Mucosa of rectum (tissue), 2 donors: ENCODE measurements around the gene COPS4.
"Not testable (repeated sequence)": the region's sequence is repeated elsewhere in the genome, so short reads cannot be mapped to it uniquely, and the experiment has no call there.

Experiments used
- H3K27ac ChIP-seq, 2 donors: one replicate each; pipeline ENCODE4 v1.7.0; 2013; ENCODE audit warnings: inconsistent platforms in 2 of 2, low read depth in 2 of 2, low read length in 2 of 2
- H3K27me3 ChIP-seq, 2 donors: one replicate each; pipeline ENCODE4 v1.7.0; 2013; ENCODE audit warnings: low read length in 2 of 2; ENCODE audit not compliant: control insufficient read depth in 2 of 2, insufficient read depth in 2 of 2
- H3K36me3 ChIP-seq, 2 donors: one replicate each; pipeline ENCODE4 v1.7.0; 2013; ENCODE audit warnings: low read length in 2 of 2; ENCODE audit not compliant: control insufficient read depth in 2 of 2, insufficient read depth in 2 of 2
- H3K4me1 ChIP-seq, 2 donors: one replicate each; pipeline ENCODE4 v1.7.0; 2013; ENCODE audit warnings: low read length in 2 of 2, mild to moderate bottlenecking in 1 of 2; ENCODE audit not compliant: control insufficient read depth in 2 of 2, insufficient read depth in 2 of 2
- H3K4me3 ChIP-seq, 2 donors: one replicate each; pipeline ENCODE4 v1.7.0; 2013; ENCODE audit warnings: low read length in 2 of 2
- H3K9ac ChIP-seq, 2 donors: one replicate each; pipeline ENCODE4 v1.7.0; 2013; ENCODE audit warnings: low read length in 2 of 2, low read depth in 1 of 2, mild to moderate bottlenecking in 1 of 2
- H3K9me3 ChIP-seq, 2 donors: one replicate each; pipeline ENCODE4 v1.7.0; 2013; ENCODE audit warnings: low read length in 2 of 2; ENCODE audit not compliant: control insufficient read depth in 2 of 2
- donor health status: healthy.
- donor health status: Normal muscosa, but diverticular disease.

The COPS4 gene

DNA sequence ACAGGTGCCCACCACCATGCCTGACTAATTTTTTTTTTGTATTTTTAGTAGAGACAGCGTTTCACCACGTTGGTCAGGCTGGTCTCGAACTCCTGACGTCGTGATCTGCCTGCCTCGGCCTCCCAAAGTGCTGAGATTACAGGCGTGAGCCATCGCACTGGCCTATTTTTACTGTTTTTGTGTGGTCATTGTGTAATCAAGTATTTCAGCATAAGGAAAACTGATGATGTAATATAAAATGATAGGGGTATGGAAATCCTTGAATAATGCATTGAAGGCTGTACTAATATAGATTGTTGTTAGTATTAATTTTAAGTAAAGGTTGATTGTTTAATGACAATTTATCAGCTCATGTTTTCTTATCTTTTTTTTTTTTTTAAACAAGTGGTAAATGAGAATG is 13.8 kb downstream of the COPS4 start:
- not testable (repeated sequence) for H3K9me3 ChIP-seq, H3K9ac ChIP-seq, H3K4me3 ChIP-seq, H3K27ac ChIP-seq, H3K27me3 ChIP-seq, H3K4me1 ChIP-seq
- peaks cover 14 to 32% of the 10 kb centered on the region in 2 donors for H3K36me3 ChIP-seq

DNA sequence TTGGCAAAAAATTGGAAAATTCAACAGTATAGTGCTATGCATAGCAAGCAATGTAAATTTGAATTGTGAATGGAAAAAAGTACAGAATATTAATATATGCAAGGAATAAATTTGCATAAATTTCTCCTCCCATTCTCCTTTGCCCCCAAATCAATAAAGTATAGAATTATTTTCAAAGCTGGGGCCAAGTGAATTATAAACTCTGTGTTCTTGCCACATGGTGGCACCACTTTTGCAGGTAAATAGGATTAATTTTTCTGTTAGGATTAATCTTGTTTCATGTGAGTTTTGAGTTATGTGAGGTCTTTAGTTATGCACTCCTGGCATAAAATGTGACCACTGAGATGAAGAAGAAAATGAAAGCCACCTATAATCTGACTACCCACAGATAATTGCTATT is 19.9 kb downstream of the COPS4 start:
- no peak overlapping the region for H3K27ac ChIP-seq
- no peak overlapping the region for H3K9ac ChIP-seq
- peaks cover 25 to 39% of the 10 kb centered on the region in 2 donors for H3K36me3 ChIP-seq
- no peaks in the 10 kb centered on the region for H3K9me3 ChIP-seq
- H3K27me3 ChIP-seq, result no peaks in the 10 kb centered on the region
- no peaks in the 10 kb centered on the region for H3K4me1 ChIP-seq
- H3K4me3 ChIP-seq, result no peak overlapping the region

DNA sequence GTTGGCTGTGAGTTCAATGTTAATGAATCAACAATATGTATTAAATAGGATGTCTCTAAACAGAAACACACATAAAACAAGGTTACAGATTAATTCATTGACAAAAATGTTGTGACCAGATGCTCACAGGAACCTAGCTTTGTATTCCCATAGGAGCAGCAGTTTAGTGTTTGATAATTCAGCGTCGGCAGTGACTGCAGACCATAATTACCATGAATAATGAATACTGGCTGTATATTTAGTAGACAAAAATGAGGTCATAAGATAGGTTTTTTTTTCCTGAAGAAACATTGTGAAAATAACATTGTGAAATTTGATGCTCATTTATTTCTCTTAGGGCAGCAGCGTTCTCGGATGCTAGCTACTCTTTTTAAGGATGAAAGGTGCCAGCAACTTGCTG is 27.8 kb downstream of the COPS4 start:
- H3K36me3 ChIP-seq, result peaks cover 18 to 34% of the 10 kb centered on the region in 2 donors
- H3K27ac ChIP-seq, result no peak overlapping the region
- H3K9me3 ChIP-seq, result no peaks in the 10 kb centered on the region

GRCh38 chr4:83065266-83065665 is 30.3 kb downstream of the COPS4 start:
- H3K36me3 ChIP-seq, result peaks cover 11 to 48% of the 10 kb centered on the region in 2 donors

More for the DNA sequence above, 27.8 kb downstream of the COPS4 start:
- H3K4me1 ChIP-seq, result no peaks in the 10 kb centered on the region
- no peaks in the 10 kb centered on the region for H3K27me3 ChIP-seq
- no peak overlapping the region for H3K9ac ChIP-seq
- no peak overlapping the region for H3K4me3 ChIP-seq

GRCh38 chr4:83067058-83067639 is 32.2 kb downstream of the COPS4 start:
- Histone ChIP-seq H3K4me1 (no peaks in the 10 kb centered on the region), H3K4me3 (no peak overlapping the region), H3K9ac (no peak overlapping the region), H3K36me3 (peaks cover 11 to 48% of the 10 kb centered on the region in 2 donors), H3K27ac (no peak overlapping the region), H3K27me3 (no peaks in the 10 kb centered on the region), H3K9me3 (no peaks in the 10 kb centered on the region)

More at GRCh38 chr4:83065266-83065665, 30.3 kb downstream of the COPS4 start:
- Histone ChIP-seq H3K9me3 (no peaks in the 10 kb centered on the region), H3K4me3 (no peak overlapping the region), H3K4me1 (no peaks in the 10 kb centered on the region), H3K9ac (no peak overlapping the region), H3K27me3 (no peaks in the 10 kb centered on the region), H3K27ac (no peak overlapping the region)

GRCh38 chr4:83071116-83071515 is 36.1 kb downstream of the COPS4 start:
- Histone ChIP-seq H3K27me3 (no peaks in the 10 kb centered on the region), H3K9me3 (no peaks in the 10 kb centered on the region), H3K36me3 (peaks cover 3 to 39% of the 10 kb centered on the region in 2 donors), H3K4me3 (no peak overlapping the region), H3K27ac (no peak overlapping the region), H3K9ac (no peak overlapping the region), H3K4me1 (no peaks in the 10 kb centered on the region)

- H3K27me3 ChIP-seq, result no peaks in the 10 kb centered on the region
- H3K27ac ChIP-seq, result no peak overlapping the region
- no peak overlapping the region for H3K4me3 ChIP-seq
- H3K9ac ChIP-seq, result no peak overlapping the region
- no peaks in the 10 kb centered on the region for H3K9me3 ChIP-seq
- H3K36me3 ChIP-seq, result peaks cover 3 to 26% of the 10 kb centered on the region in 2 donors
- H3K4me1 ChIP-seq, result no peaks in the 10 kb centered on the region
These were observed 39.2 kb downstream of the COPS4 start for GRCh38 chr4:83074086-83074704.

GRCh38 chr4:83074783-83075182 is 39.8 kb downstream of the COPS4 start:
- not testable (repeated sequence) for H3K4me3 ChIP-seq, H3K9ac ChIP-seq, H3K27ac ChIP-seq, H3K27me3 ChIP-seq, H3K4me1 ChIP-seq, H3K9me3 ChIP-seq
- H3K36me3 ChIP-seq, result peaks cover 3 to 22% of the 10 kb centered on the region in 2 donors

DNA sequence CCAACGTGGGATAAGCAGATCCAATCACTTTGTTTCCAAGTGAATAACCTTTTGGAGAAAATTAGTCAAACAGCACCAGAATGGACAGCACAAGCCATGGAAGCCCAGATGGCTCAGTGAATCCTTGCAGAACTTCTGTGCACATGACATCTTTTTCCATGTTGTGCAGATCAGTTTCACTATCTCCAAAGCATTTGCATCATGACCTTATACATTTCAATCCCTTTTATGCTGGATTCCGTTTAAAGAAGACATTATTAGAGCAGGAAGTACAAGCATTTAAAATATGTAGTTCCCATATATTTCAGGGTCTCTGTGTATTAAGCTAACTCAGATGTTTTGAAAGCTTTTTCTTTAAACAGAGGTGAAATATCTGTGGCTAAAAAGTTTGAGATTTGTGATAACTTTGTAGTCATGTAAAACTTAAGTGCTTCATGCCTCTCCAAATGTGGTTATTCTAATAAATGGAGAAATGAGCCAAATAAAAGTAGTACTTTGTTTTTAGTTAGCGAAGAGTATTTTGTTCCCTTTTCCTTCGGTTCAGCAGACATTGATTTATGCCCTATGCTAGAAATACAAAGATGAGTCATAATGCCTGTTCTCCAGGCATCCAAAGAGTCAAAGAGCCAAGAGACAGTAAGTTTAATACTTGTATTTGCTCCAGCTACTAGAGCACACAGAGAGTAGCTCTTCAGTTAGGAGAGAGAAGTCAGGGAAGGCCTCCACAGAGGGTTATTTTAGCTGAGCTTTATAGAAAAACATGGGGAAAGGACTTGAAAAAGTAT is 40.5 kb downstream of the COPS4 start:
- H3K4me3 ChIP-seq, result no peak overlapping the region

DNA sequence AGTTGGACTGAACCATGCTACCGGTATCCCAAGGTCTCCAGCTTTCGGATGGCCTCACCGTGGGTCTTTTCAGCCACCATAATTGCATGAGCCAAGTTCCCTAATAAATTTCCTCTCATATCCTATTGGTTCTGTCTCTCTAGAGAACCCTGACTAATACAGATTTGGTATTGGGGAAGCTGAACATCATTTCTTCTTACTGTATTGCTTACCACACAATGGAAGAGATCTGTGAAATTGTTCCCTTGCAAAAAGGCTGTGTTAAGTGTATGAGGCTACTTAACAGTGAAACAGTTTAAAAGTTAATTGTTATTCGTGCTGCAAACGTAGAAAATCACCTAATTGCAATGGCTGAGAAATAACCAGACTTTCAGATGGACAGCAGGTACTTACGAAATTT is 45.6 kb downstream of the COPS4 start:
- Histone ChIP-seq H3K9ac (no peak overlapping the region), H3K36me3 (peaks cover 3 to 4% of the 10 kb centered on the region in 2 donors), H3K27me3 (no peaks in the 10 kb centered on the region), H3K27ac (no peak overlapping the region), H3K4me3 (no peak overlapping the region), H3K9me3 (no peaks in the 10 kb centered on the region), H3K4me1 (no peaks in the 10 kb centered on the region)

More for the DNA sequence above, 40.5 kb downstream of the COPS4 start:
- Histone ChIP-seq H3K4me1 (no peaks in the 10 kb centered on the region), H3K36me3 (peaks cover 3 to 18% of the 10 kb centered on the region in 2 donors), H3K27me3 (no peaks in the 10 kb centered on the region), H3K9me3 (no peaks in the 10 kb centered on the region), H3K9ac (no peak overlapping the region), H3K27ac (no peak overlapping the region)
